Measurements from ENCODE around the gene OR51L1. TPM values are rescaled to one million over a fixed set of nuclear protein-coding genes. Genes with fewer than 3 reads are reported as not detected.
"Not testable (repeated sequence)": the region's sequence is repeated elsewhere in the genome, so short reads cannot be mapped to it uniquely, and the experiment has no call there.

The OR51L1 gene, protein sequence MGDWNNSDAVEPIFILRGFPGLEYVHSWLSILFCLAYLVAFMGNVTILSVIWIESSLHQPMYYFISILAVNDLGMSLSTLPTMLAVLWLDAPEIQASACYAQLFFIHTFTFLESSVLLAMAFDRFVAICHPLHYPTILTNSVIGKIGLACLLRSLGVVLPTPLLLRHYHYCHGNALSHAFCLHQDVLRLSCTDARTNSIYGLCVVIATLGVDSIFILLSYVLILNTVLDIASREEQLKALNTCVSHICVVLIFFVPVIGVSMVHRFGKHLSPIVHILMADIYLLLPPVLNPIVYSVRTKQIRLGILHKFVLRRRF
- polyA plus RNA-seq (2013, experiment 1 of 2; ENCODE audit: insufficient read length) = not detected
- polyA plus RNA-seq (2013, experiment 2 of 2; ENCODE audit: insufficient read length) = not detected

DNA sequence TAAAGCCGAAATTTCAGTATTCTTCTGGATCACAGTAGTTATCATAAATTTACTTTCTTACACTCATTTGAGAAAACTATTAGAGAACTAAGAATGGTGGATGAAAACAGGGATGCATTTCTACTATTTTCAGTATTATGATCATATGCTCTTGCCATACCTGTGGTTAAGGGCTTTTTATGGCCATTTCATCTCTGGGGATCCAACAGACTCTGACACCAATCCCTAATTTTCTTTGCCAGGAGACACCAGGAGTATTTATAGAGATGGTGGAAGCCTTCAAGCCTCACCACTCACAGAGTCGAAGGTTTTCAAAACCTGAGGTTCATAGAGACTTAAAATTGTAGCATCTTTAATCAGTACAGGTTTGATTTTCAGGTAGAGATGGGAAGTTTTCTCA, at the start of gene OR51L1:
OR51L1 (plus strand) TSS at position 301 of the 400 bp plus-strand sequence. CDS start 4,132 bp downstream, outside the sequence.
- DNase-seq = no peak

- DNase-seq = no peak
Measured at GRCh38 chr11:4947505-4947904, 47.1 kb upstream of the OR51L1 start, which contains the start of gene OR51A4. OR51A4 (minus strand) TSS chr11:4947605; CDS start chr11:4947100, 505 bp downstream.

- not testable (repeated sequence) for DNase-seq
Measured at GRCh38 chr11:4955613-4956012, 39.0 kb upstream of the OR51L1 start, which contains the start of gene OR51A2. OR51A2 (minus strand) TSS chr11:4955713; CDS start chr11:4955713, 0 bp downstream.

- DNase-seq = no peak
Measured at GRCh38 chr11:4957396-4957795, 37.3 kb upstream of the OR51L1 start.

DNA sequence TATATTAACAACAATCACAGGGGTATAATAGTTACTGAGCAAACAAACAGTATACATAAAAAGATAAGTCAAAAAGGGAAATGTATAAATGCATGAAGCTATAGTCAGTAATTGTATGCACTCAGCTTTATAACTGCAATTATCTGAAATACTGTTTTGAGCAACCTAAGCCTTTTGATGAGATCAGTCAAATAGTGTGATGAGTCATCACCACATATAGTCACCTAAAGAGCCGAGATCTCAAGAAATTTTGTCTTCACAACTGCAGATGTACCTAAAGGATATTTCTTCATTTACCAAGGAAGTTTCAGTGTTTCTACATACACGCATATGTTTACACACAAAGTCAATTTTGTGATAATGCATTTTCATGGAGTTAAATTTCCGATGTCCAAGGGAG, 33.8 kb upstream of the OR51L1 start:
- DNase-seq = no peak

DNA sequence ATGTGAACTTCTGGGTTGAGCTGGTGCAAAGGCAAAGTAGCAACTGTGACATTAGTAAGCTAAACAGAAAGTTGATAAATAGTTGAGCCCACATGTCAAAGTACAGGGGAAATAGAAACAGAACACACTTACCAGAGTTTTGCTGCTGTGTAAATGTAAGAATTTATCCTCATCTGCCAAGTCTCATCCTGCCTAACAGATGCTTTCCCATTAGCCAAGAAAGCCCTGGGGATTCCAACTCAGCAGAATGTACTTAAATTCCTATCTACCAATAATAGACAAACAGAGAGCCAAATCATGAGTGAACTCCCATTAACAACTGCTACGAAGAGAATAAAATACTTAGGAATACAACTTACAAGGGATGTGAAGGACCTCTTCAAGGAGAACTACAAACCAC, 31.8 kb upstream of the OR51L1 start:
- no peak for DNase-seq

DNA sequence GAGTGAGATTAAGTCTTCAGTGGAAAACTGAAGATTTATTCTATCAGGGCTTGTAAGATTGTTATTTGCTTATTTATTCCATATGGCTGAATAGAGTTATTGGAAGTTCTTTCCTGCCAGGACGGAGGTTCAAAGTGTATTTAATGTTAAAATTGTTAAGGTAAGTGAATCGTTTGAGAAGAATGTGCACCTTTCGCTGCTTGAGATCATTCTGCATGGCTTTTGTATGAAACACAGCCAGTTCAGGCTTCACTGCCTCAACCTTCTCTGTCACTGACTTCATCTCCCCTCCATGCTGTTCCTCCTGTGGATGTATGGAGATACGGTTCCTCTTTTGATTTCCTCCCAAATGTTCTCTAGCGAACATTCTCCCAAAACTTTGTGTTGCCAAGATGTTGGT, 19.2 kb upstream of the OR51L1 start:
- DNase-seq = no peak

DNA sequence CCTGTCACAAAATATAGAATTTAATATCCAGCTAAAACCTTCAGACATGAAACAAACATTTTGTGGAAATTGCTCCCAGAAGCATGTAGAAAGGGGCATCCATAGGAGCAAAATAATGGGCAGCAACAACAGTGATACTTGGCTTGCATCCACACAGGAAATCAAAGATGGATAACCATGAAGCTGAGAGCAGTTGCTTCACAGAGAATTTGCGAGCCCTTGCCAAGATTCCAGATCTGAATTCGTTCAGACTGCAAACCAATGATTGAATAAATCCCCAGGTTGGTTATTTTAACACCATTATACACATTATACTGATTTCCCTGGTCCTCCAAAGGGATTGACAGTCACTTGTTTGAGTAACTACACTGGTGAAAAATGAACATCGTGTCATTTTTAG, 15.6 kb upstream of the OR51L1 start:
- no peak for DNase-seq

DNA sequence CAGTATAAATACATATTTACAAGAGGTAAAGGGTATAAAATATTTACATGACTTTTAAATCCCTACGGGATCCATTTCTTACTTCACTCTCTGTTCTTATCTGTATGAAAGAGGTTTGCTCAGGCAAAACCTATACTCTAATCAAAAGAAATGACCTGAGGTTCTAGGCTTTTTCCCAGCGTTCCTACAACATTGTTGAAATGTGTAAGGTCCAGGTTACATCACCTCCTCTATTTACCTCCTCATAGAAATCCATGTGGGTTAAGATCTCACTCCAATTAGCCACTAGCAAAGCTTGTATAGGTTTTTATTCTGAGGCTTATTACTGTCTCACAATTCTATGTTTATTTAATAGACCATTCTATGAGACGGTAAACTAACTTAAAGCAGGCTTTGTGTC, 12.0 kb upstream of the OR51L1 start:
- DNase-seq = no peak

GRCh38 chr11:4983841-4984240, 10.8 kb upstream of the OR51L1 start:
- no peak for DNase-seq

DNA sequence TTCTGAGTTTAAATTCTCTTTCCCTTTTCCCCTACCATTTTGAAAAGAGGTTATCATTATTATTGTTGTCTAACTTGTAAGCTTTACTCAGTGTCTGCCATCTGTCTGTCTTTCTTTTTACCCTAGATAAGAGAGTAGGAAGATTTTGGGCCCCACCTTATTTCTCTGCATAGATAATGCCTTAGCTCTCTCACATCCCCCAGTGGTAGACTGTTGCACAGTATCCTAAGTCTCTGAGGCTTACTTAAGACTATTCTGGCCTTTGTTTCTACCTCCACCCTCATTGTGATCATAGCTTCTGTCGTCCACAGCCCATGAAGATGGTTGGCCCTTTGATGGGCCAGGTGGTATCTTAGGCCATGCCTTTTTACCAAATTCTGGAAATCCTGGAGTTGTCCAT, 3.6 kb upstream of the OR51L1 start:
- peak; percentile 2 for DNase-seq

GRCh38 chr11:5004424-5005274, 10.0 kb downstream of the OR51L1 start:
- DNase-seq = peak; percentile 54

- peak; percentile 2 for DNase-seq
Measured at GRCh38 chr11:5007561-5007960, 12.9 kb downstream of the OR51L1 start.

GRCh38 chr11:5011254-5011653, 16.6 kb downstream of the OR51L1 start:
- DNase-seq = no peak

- DNase-seq = no peak
Measured at GRCh38 chr11:5013012-5013411, 18.4 kb downstream of the OR51L1 start.

DNA sequence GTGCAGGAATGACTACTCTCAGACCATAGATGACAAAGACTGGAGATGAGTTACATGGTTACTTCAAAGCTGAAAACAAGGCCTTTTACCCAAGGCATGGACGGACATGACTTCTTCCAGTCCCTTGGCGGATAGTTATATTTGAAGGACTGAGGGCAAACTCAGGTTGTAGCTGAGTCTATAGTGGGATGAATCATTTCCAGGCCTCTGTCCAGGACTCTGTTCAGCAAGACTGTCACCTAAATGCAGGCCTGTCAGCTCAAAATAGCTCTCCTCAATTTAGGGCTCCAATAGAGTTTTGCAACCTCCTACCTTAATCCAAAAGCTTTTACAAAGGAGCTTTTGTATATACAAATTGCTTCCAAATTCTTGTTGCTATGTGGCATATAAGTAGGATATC, 27.3 kb downstream of the OR51L1 start:
- no peak for DNase-seq

- no peak for DNase-seq
Measured at GRCh38 chr11:5036669-5037068, 42.0 kb downstream of the OR51L1 start.

DNA sequence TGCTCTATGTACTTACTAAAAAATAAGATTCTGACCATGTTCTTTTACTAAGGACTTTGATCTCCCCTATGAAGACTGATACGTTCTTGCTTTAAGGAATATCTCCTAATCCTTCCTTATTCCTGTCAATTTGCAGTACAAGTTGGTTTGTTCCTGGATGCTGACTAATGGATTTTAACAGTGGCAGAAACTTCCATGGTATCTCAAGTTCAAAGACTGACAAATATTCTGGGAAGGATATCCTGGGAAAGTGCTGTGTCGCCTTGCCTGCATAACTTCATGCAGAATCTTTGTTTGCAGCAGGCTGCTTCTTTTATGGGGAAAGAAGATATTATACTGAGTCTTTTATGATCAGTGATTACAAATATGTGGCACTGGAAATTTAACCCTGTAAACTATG, 43.3 kb downstream of the OR51L1 start:
- no peak for DNase-seq

- no peak for DNase-seq
Measured at GRCh38 chr11:5038341-5038740, 43.7 kb downstream of the OR51L1 start.

GRCh38 chr11:5040876-5041275, 46.2 kb downstream of the OR51L1 start:
- DNase-seq = no peak

DNA sequence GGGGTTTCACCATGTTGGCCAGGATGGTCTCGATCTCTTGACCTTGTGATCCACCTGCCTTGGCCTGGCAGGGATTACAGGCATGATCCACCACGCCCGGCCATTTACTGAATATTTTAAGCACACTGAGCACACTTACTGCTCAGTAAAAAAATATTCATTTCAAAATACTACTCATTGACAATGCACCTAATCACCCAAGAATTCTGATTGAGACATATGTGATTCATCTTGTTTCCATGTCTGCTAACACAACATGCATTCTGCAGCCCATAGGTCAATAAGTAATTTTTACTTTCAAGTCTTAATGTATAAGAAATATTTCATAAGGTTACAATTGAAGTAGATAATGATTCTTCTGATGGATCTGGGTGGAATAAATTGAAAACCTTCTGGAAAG, 47.4 kb downstream of the OR51L1 start:
- no peak for DNase-seq

DNA sequence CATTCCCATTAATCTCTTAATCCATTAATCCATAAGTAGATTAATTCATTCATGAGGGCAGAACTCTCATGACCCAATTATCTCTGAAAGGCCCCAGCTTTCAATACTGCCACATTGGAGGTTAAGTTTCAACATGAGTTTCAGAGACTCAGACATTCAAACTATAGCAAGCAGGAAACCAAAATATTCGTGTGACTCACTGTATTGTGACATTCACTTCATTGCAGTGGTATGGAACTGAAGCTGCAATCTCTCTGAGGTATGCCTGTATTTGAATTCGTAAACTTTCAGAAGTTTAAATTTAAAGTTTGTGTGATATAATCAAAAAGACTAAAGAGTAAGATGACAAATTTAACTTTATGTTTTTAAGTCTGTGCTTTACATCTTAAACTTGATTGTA, 48.7 kb downstream of the OR51L1 start:
- peak; percentile 36 for DNase-seq

- DNase-seq = no peak
Measured at GRCh38 chr11:5046226-5046625, 51.6 kb downstream of the OR51L1 start, which contains the start of gene OR52J3. OR52J3 (plus strand) TSS chr11:5046526; CDS start chr11:5046526, 0 bp downstream.
